GM18498 (cell line): ENCODE measurements around the gene SNTG2.

Experiments used
- ATAC-seq: cut with Tn5 transposase; IDR thresholded peaks from one replicate; pipeline ENCODE4 v1.9.1; 2021; ENCODE audit warnings: mild to moderate bottlenecking, moderate library complexity; ENCODE audit not compliant: unreplicated experiment

SNTG2 gene

GRCh38 chr2:1136846-1137245 lies 186.2 kb downstream of the SNTG2 start:
- no peak for ATAC-seq

- ATAC-seq, result no peak
Observed at GRCh38 chr2:1137264-1137663, 186.6 kb downstream of the SNTG2 start.

- ATAC-seq, result no peak
Observed at GRCh38 chr2:1137913-1138391, 187.3 kb downstream of the SNTG2 start.

GRCh38 chr2:1140389-1141003 lies 189.8 kb downstream of the SNTG2 start:
- no peak for ATAC-seq

- no peak for ATAC-seq
Observed at GRCh38 chr2:1141079-1141478, 190.4 kb downstream of the SNTG2 start.

GRCh38 chr2:1143129-1143528 lies 192.5 kb downstream of the SNTG2 start:
- no peak for ATAC-seq

GRCh38 chr2:1147873-1148612 lies 197.4 kb downstream of the SNTG2 start:
- no peak for ATAC-seq

GRCh38 chr2:1150724-1151511 lies 200.3 kb downstream of the SNTG2 start:
- no peak for ATAC-seq

- ATAC-seq, result no peak
Observed at GRCh38 chr2:1152375-1152774, 201.7 kb downstream of the SNTG2 start.

GRCh38 chr2:1153920-1154319 lies 203.3 kb downstream of the SNTG2 start:
- no peak for ATAC-seq

GRCh38 chr2:1154710-1155594 lies 204.3 kb downstream of the SNTG2 start:
- ATAC-seq, result no peak

GRCh38 chr2:1156059-1156458 lies 205.4 kb downstream of the SNTG2 start:
- no peak for ATAC-seq

- no peak for ATAC-seq
Observed at GRCh38 chr2:1156531-1156930, 205.9 kb downstream of the SNTG2 start.

GRCh38 chr2:1157107-1157506 lies 206.5 kb downstream of the SNTG2 start:
- no peak for ATAC-seq

- ATAC-seq, result no peak
Observed at GRCh38 chr2:1159013-1159412, 208.4 kb downstream of the SNTG2 start.

- no peak for ATAC-seq
Observed at GRCh38 chr2:1162246-1162645, 211.6 kb downstream of the SNTG2 start.

GRCh38 chr2:1162768-1163584 lies 212.3 kb downstream of the SNTG2 start:
- ATAC-seq, result no peak

GRCh38 chr2:1166976-1167375 lies 216.3 kb downstream of the SNTG2 start:
- no peak for ATAC-seq

GRCh38 chr2:1168846-1169245 lies 218.2 kb downstream of the SNTG2 start:
- ATAC-seq, result no peak
